Measurements from ENCODE around the gene WRNIP1.

The WRNIP1 gene

GRCh38 chr6:2763876-2764540 lies 1.2 kb upstream of the WRNIP1 start:
- no peak for TF ChIP-seq CTCF (IDR thresholded peaks at IDR 0.05)
- H3K27ac ChIP-seq: peak overlapping the region; percentile 91

GRCh38 chr6:2764610-2765165 lies 505 bp upstream of the WRNIP1 start:
- H3K27me3 ChIP-seq: no peaks in the 10 kb centered on the region
- no peaks in the 10 kb centered on the region for H3K9me3 ChIP-seq
- no peaks in the 10 kb centered on the region for H3K36me3 ChIP-seq
- H3K4me3 ChIP-seq (ENCODE audit: low read depth in 1 of 2, low read length in 1 of 2): peak overlapping the region; percentile 75 to 81
- TF ChIP-seq CTCF (IDR thresholded peaks at IDR 0.05): no peak
- H3K27ac ChIP-seq: peak overlapping the region; percentile 91
- H3K4me1 ChIP-seq (ENCODE audit: control insufficient read depth in 1 of 2, insufficient read depth in 1 of 2, low read depth in 1 of 2, low read length in 1 of 2): peaks cover 38 to 39% of the 10 kb centered on the region in 2 experiments

More at GRCh38 chr6:2763876-2764540, 1.2 kb upstream of the WRNIP1 start:
- Histone ChIP-seq H3K36me3 (no peaks in the 10 kb centered on the region), H3K4me1 (ENCODE audit: control insufficient read depth in 1 of 2, insufficient read depth in 1 of 2, low read depth in 1 of 2, low read length in 1 of 2) (peaks cover 36 to 38% of the 10 kb centered on the region in 2 experiments), H3K4me3 (ENCODE audit: low read depth in 1 of 2, low read length in 1 of 2) (peak overlapping the region; percentile 75 to 81), H3K27me3 (no peaks in the 10 kb centered on the region), H3K9me3 (no peaks in the 10 kb centered on the region)

DNA sequence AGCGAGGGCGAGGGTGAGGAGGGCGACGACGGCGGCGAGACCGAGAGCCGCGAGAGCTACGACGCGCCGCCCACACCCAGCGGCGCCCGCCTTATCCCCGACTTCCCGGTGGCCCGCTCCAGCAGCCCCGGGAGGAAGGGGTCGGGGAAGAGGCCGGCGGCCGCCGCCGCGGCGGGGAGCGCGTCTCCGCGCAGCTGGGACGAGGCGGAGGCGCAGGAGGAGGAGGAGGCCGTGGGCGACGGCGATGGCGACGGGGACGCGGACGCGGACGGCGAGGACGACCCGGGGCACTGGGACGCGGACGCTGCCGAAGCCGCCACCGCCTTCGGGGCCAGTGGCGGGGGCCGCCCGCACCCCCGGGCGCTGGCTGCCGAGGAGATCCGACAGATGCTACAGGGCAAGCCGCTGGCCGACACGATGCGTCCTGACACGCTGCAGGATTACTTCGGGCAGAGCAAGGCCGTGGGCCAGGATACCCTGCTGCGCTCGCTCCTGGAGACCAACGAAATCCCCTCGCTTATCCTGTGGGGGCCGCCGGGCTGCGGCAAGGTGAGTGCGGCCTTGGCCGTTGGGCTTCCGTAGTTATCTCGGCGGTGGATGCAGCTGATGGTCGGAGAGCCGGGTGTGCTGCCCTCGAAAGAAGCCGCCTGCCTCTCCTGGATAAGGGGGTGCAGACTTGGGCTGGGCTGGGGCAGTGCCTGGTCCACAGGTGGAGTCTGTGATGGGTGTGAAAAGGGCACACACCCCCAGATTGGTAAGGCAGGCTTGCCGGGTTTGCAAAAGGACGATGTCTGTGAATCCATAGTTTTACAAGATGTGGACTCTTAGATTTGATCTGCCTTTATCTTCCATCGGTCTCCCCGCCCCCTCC lies 938 bp downstream of the WRNIP1 start:
- Histone ChIP-seq H3K4me1 (ENCODE audit: control insufficient read depth in 1 of 2, insufficient read depth in 1 of 2, low read depth in 1 of 2, low read length in 1 of 2) (peaks cover 44 to 54% of the 10 kb centered on the region in 2 experiments), H3K9me3 (no peaks in the 10 kb centered on the region), H3K27ac (peak overlapping the region; percentile 91), H3K36me3 (no peaks in the 10 kb centered on the region), H3K27me3 (no peaks in the 10 kb centered on the region), H3K4me3 (ENCODE audit: low read depth in 1 of 2, low read length in 1 of 2) (peak overlapping the region; percentile 81 to 91)
- no peak for TF ChIP-seq CTCF (IDR thresholded peaks at IDR 0.05)

- Histone ChIP-seq H3K36me3 (no peaks in the 10 kb centered on the region), H3K9me3 (no peaks in the 10 kb centered on the region), H3K4me1 (ENCODE audit: control insufficient read depth in 1 of 2, insufficient read depth in 1 of 2, low read depth in 1 of 2, low read length in 1 of 2) (peaks cover 44 to 55% of the 10 kb centered on the region in 2 experiments), H3K27me3 (no peaks in the 10 kb centered on the region), H3K27ac (peak overlapping the region; percentile 91), H3K4me3 (ENCODE audit: low read depth in 1 of 2, low read length in 1 of 2) (peak overlapping the region; percentile 81 to 91)
- no peak for TF ChIP-seq CTCF (IDR thresholded peaks at IDR 0.05)
These were observed 1.8 kb downstream of the WRNIP1 start for GRCh38 chr6:2766767-2767656.
